PC-9 (cell line): ENCODE measurements around the gene RALGAPB.

Experiments
- CTCF ChIP-seq: fragments of 200-600 bp; sonication (generic); conservative IDR thresholded peaks from 2 replicates; pipeline ENCODE4 v1.6.1; 2017; ENCODE audit warnings: mixed run types, antibody characterized with exemption, mild to moderate bottlenecking, moderate library complexity
- EZH2 ChIP-seq: fragments of 200-600 bp; sonication (generic); IDR thresholded peaks from 2 replicates; pipeline ENCODE4 v1.8.0; 2017; ENCODE audit warnings: antibody characterized with exemption, low read depth

DNA sequence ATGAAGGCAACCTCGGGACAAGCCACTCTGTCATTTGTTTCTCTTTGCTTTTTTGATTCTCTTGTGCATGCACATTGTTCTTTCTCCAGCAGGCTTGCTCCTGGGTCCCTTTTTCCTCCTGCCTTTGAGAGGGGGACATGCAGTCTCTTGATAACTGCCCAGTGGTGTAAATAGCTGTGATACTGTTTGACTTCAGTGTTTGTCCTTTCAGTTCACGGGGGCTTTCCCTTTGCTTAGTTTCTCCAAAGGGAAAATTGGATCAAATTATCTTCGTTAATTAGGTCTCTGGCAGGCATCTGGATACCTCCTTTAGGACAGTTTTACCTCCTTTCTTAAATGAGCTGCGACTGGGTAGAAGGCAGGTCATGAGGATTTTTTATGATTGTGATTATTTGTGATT is 41.5 kb downstream of the RALGAPB start:
- TF ChIP-seq EZH2, result no peak
- TF ChIP-seq CTCF, result no peak
